Measurements from ENCODE around the gene SYT14. TPM values are rescaled to one million over a fixed set of nuclear protein-coding genes. Genes with fewer than 3 reads are reported as not detected.

SYT14 gene
- total RNA-seq, 1 experiment from 2014 or later = 0.07 TPM

DNA sequence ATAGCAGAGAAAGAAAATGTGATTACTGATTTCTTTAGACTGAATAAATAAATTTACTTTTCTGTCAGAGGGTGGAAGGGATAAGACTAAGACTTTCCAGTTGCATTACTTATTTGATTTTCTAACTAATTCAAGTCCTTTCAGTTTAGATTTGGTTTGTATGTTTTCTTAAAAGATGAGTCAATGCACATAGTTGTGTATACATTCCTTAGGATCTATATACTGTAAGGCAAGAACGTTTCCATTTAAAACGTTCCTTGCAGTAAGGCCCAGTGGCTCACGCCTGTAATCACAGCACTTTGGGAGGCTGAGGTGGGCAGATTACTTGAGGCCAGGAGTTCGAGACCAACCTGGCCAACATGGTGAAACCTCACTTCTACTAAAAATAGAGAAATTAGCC, 280.0 kb downstream of the SYT14 start:
- ChIA-PET RAD21 (ENCODE audit: low non-redundant PET in 1 of 2, low total read pairs in 2 of 2, uncharacterized antibody in 2 of 2, unreplicated experiment in 2 of 2) (no interaction called here), CTCF (no interaction called here), POLR2A (no interaction called here)
- DNase-seq (ENCODE audit: low read depth, low spot score) (no peak), ATAC-seq (no peak)
- peaks cover 11% of the 10 kb centered on the region for H3K27me3 ChIP-seq (ENCODE audit: insufficient read depth, low read length)
- no TSS peak for BruUV-seq (replicated peaks)
- intact Hi-C loops (cut with micrococcal nuclease) = no loop called here
- H3K4me1 ChIP-seq (ENCODE audit: control insufficient read depth in 1 of 2, insufficient read depth in 2 of 2, low read length in 2 of 2) = peaks cover 0 to 8% of the 10 kb centered on the region in 2 experiments; a peak in 1 of 4 replicates
- H3K9me2 ChIP-seq (ENCODE audit: insufficient read depth) = no peaks in the 10 kb centered on the region
- no peaks in the 10 kb centered on the region for H3K79me2 ChIP-seq (ENCODE audit: insufficient read depth, low read length)
- no peak overlapping the region for H3K27ac ChIP-seq (ENCODE audit: low read depth, low read length)
- H3K4me3 ChIP-seq (replicated peaks in 1 of 2; ENCODE audit: low read depth in 1 of 2, low read length in 2 of 2) = no peak overlapping the region
- H3K4me2 ChIP-seq (ENCODE audit: low read length) = no peak overlapping the region
- H3K9me3 ChIP-seq (ENCODE audit: control insufficient read depth in 1 of 2, insufficient read depth in 1 of 2, low read depth in 1 of 2, low read length in 2 of 2) = no peaks in the 10 kb centered on the region
- no peaks in the 10 kb centered on the region for H4K20me1 ChIP-seq (ENCODE audit: insufficient read depth)
- no peaks in the 10 kb centered on the region for H3K36me3 ChIP-seq (ENCODE audit: control insufficient read depth in 1 of 2, insufficient read depth in 2 of 2, low read length in 2 of 2)
- no peak overlapping the region for H3K9ac ChIP-seq (ENCODE audit: low read length)
- TF ChIP-seq, protein P1, sequence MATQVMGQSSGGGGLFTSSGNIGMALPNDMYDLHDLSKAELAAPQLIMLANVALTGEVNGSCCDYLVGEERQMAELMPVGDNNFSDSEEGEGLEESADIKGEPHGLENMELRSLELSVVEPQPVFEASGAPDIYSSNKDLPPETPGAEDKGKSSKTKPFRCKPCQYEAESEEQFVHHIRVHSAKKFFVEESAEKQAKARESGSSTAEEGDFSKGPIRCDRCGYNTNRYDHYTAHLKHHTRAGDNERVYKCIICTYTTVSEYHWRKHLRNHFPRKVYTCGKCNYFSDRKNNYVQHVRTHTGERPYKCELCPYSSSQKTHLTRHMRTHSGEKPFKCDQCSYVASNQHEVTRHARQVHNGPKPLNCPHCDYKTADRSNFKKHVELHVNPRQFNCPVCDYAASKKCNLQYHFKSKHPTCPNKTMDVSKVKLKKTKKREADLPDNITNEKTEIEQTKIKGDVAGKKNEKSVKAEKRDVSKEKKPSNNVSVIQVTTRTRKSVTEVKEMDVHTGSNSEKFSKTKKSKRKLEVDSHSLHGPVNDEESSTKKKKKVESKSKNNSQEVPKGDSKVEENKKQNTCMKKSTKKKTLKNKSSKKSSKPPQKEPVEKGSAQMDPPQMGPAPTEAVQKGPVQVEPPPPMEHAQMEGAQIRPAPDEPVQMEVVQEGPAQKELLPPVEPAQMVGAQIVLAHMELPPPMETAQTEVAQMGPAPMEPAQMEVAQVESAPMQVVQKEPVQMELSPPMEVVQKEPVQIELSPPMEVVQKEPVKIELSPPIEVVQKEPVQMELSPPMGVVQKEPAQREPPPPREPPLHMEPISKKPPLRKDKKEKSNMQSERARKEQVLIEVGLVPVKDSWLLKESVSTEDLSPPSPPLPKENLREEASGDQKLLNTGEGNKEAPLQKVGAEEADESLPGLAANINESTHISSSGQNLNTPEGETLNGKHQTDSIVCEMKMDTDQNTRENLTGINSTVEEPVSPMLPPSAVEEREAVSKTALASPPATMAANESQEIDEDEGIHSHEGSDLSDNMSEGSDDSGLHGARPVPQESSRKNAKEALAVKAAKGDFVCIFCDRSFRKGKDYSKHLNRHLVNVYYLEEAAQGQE (IDR thresholded peaks at IDR 0.05; ENCODE audit: low read depth) = no peak
- no peak for TF ChIP-seq CBX3 (IDR thresholded peaks at IDR 0.05; ENCODE audit: low read depth)
- TF ChIP-seq ELF1 (IDR thresholded peaks at IDR 0.05; ENCODE audit: borderline replicate concordance, low read depth) = no peak
- no peak for TF ChIP-seq EGR1 (IDR thresholded peaks at IDR 0.05; ENCODE audit: low read depth)
- no peak for TF ChIP-seq RAD21 (IDR thresholded peaks at IDR 0.05; ENCODE audit: low read depth)
- TF ChIP-seq, protein P2, sequence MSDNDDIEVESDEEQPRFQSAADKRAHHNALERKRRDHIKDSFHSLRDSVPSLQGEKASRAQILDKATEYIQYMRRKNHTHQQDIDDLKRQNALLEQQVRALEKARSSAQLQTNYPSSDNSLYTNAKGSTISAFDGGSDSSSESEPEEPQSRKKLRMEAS (IDR thresholded peaks at IDR 0.05) = no peak
- TF ChIP-seq SP1 (IDR thresholded peaks at IDR 0.05; ENCODE audit: low read depth) = no peak
- TF ChIP-seq ZNF274 (IDR thresholded peaks at IDR 0.05; ENCODE audit: low read depth, low read length) = no peak
- TF ChIP-seq POLR2A (IDR thresholded peaks at IDR 0.05; ENCODE audit: borderline replicate concordance, extremely low read depth, insufficient read depth, insufficient read length) = no peak
- TF ChIP-seq, protein P3, sequence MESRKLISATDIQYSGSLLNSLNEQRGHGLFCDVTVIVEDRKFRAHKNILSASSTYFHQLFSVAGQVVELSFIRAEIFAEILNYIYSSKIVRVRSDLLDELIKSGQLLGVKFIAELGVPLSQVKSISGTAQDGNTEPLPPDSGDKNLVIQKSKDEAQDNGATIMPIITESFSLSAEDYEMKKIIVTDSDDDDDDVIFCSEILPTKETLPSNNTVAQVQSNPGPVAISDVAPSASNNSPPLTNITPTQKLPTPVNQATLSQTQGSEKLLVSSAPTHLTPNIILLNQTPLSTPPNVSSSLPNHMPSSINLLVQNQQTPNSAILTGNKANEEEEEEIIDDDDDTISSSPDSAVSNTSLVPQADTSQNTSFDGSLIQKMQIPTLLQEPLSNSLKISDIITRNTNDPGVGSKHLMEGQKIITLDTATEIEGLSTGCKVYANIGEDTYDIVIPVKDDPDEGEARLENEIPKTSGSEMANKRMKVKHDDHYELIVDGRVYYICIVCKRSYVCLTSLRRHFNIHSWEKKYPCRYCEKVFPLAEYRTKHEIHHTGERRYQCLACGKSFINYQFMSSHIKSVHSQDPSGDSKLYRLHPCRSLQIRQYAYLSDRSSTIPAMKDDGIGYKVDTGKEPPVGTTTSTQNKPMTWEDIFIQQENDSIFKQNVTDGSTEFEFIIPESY (IDR thresholded peaks at IDR 0.05; ENCODE audit: extremely low read depth, insufficient replicate concordance, low read length) = no peak
- TF ChIP-seq POLR2AphosphoS5 (IDR thresholded peaks at IDR 0.05; ENCODE audit: low read depth, low read length) = no peak
- no peak for TF ChIP-seq EZH2 (IDR thresholded peaks at IDR 0.05)
- TF ChIP-seq TCF7L2 (IDR thresholded peaks at IDR 0.05; ENCODE audit: borderline replicate concordance, extremely low read depth, insufficient read depth, insufficient read length) = no peak
- no peak for TF ChIP-seq SRF (IDR thresholded peaks at IDR 0.05; ENCODE audit: low read depth)
- no peak for TF ChIP-seq FOSL1 (IDR thresholded peaks at IDR 0.05; ENCODE audit: low read depth)
- no peak for TF ChIP-seq SIN3A (IDR thresholded peaks at IDR 0.05; ENCODE audit: low read depth)
- no peak for TF ChIP-seq EZH2phosphoT487 (IDR thresholded peaks at IDR 0.05; ENCODE audit: borderline replicate concordance)
- TF ChIP-seq CEBPB (IDR thresholded peaks at IDR 0.05; ENCODE audit: low read depth) = no peak
- no peak overlapping the region for H2AFZ ChIP-seq (ENCODE audit: low read depth, low read length, poor library complexity, severe bottlenecking)

Data from HCT116 (cell line).